H1 (cell line): ENCODE measurements around the gene SYNCRIP. TPM values are rescaled to one million over a fixed set of nuclear protein-coding genes. Genes with fewer than 3 reads are reported as not detected.

Source experiments
- EGR1 ChIP-seq: IDR thresholded peaks from 2 replicates; pipeline ENCODE4 v1.6.1; 2011; ENCODE audit warnings: low read depth, low read length, borderline replicate concordance
- EZH2 ChIP-seq: fragments of 200-600 bp; sonication (generic); IDR thresholded peaks from 2 replicates; pipeline ENCODE4 v1.7.1; 2012; ENCODE audit warnings: low read depth, mild to moderate bottlenecking, moderate library complexity, low read length, inconsistent platforms; ENCODE audit not compliant: severe bottlenecking
- SAP30 ChIP-seq: fragments of 300-600 bp; sonication (generic); IDR thresholded peaks from 2 replicates; pipeline ENCODE4 v1.7.1; 2012; ENCODE audit warnings: low read length, moderate library complexity, mild to moderate bottlenecking, inconsistent platforms; ENCODE audit not compliant: insufficient read depth, insufficient replicate concordance
- polyA plus RNA-seq, 7 experiments: library from polyadenylated mRNA; depleted of rRNA in 3 of 7; stranded (reverse) in 5 of 7; unstranded in 2 of 7; fragments of >200 nt in 5 of 7; fragments of 200-250 nt in 2 of 7; gene quantifications; 1 replicate in 5 of 7; 2 replicates in 1 of 7; 4 replicates in 1 of 7; pipeline versions ENCODE4 v1.2.1 to v1.2.3, GENCODE V29; 2011 to 2013; ENCODE audit warnings: missing spikeins in 2 of 7, mixed read lengths in 2 of 7
- total RNA-seq: library from RNA; stranded (reverse); fragmentation: NEBNext Ultra II Directional; extraction: Animal tissue kit (Norgen Biotek cat#: 25700); gene quantifications from 2 replicates; pipeline ENCODE4 v1.2.1, GENCODE V29; 2021
- TF ChIP-seq, protein P1 (sequence below), 3 experiments: IDR thresholded peaks; 1 replicate in 2 of 3; 2 replicates in 1 of 3; pipeline versions ENCODE4 v1.5.1 to v1.6.1; 2011; ENCODE audit warnings: low read length in 3 of 3, mild to moderate bottlenecking in 3 of 3, inconsistent platforms in 2 of 3, low read depth in 1 of 3, moderate library complexity in 1 of 3; ENCODE audit not compliant: insufficient read depth in 1 of 3; ENCODE audit errors: control extremely low read depth in 1 of 3

Gene SYNCRIP
- total and polyA plus RNA-seq, 2 of the 8 experiments (the other 6 are each of a cell fraction or from before 2014, with no cell fraction given): 16.8 to 219 TPM

DNA sequence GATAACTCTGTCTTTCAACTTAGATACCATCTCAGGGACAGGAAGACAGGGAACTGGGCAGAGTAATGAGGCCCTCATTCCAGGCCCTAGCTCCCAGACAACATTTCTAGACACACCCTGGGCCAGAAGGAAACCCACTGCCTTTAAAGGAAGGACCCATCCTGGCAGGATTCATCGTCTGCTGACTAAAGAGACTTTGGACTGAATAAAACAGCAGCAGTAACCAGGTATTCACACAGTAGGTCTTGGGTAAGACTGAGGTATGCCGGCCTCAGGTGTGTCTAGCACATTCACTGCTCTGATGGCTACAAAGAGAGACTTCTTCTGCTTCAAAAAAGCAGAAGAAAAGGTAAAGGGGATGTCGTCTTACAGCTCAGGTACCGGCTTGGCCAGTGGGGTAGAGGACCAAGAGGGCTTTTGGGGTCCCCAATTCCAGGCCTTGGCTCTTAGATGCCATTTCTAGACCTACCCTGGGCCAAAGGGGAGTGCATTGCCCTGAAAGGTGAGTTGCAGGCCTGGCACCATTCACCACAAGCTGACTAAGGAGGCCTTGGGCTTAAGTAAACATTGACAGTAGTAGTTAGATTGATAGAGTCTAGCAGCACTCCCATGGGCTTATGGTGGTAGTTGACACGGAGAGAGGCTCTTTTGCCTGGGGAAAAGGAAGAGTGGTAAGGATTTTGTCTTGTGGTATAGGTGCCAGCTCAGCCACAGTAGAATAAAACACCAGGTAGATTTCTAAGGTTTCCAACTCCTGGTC lies 62.4 kb downstream of the SYNCRIP start (continued):
- TF ChIP-seq, protein P1, sequence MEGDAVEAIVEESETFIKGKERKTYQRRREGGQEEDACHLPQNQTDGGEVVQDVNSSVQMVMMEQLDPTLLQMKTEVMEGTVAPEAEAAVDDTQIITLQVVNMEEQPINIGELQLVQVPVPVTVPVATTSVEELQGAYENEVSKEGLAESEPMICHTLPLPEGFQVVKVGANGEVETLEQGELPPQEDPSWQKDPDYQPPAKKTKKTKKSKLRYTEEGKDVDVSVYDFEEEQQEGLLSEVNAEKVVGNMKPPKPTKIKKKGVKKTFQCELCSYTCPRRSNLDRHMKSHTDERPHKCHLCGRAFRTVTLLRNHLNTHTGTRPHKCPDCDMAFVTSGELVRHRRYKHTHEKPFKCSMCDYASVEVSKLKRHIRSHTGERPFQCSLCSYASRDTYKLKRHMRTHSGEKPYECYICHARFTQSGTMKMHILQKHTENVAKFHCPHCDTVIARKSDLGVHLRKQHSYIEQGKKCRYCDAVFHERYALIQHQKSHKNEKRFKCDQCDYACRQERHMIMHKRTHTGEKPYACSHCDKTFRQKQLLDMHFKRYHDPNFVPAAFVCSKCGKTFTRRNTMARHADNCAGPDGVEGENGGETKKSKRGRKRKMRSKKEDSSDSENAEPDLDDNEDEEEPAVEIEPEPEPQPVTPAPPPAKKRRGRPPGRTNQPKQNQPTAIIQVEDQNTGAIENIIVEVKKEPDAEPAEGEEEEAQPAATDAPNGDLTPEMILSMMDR (IDR thresholded peaks at IDR 0.05; ENCODE audit: control extremely low read depth in 1 of 3, insufficient read depth in 1 of 3, low read depth in 1 of 3, low read length in 3 of 3): no peak
- no peak for TF ChIP-seq EGR1
- no peak for TF ChIP-seq SAP30
- no peak for TF ChIP-seq EZH2
